Stimulated activated naive CD4-positive, alpha-beta T cell treated with Interleukin-2 at 50 U/mL for 16 hours (primary cell): Measurements from ENCODE around the gene REN.
A peak's percentile ranks its signal among the peaks of the same experiment; 100 is the strongest.

Experiments
- DNase-seq: peaks from one replicate; lab custom pipeline; 2025; lab: John Stamatoyannopoulos, UW

REN gene

DNA sequence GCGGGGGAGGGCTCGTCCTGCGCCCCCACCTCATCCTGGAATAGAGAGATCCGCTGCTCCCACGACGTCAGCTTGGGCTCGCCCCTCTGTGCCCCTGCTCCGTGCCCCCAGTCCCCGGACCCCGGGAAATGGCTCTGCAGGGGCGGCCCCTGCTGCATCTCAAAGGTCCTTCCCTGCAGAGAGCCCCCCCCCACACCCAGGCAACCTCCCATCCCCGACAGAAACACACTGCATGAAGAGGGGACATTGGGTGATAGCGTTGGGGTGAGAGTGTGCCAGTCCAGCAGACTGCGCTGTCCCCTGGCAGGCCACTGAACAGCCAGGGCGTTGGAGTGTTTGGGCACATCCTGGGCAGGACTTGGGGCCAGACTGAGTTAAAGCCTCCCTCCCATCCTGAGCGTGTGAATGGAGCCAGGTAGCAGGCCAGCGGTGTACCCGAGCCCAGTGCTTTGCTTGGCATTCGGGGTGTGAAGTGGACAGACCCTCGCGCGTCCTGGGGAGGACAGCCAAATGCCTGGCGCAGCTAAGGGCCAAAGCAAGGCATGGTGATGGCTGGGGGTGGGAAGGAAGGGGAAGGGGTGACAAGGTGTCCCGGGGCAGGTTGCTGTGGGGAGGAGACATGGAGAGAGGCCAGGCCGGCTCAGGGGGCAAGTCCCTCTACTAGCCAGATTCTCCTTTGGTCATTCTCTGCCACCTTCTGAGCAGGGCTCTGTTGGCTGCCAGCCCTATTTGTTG, 13.7 kb downstream of the REN start:
- DNase-seq: no peak

DNA sequence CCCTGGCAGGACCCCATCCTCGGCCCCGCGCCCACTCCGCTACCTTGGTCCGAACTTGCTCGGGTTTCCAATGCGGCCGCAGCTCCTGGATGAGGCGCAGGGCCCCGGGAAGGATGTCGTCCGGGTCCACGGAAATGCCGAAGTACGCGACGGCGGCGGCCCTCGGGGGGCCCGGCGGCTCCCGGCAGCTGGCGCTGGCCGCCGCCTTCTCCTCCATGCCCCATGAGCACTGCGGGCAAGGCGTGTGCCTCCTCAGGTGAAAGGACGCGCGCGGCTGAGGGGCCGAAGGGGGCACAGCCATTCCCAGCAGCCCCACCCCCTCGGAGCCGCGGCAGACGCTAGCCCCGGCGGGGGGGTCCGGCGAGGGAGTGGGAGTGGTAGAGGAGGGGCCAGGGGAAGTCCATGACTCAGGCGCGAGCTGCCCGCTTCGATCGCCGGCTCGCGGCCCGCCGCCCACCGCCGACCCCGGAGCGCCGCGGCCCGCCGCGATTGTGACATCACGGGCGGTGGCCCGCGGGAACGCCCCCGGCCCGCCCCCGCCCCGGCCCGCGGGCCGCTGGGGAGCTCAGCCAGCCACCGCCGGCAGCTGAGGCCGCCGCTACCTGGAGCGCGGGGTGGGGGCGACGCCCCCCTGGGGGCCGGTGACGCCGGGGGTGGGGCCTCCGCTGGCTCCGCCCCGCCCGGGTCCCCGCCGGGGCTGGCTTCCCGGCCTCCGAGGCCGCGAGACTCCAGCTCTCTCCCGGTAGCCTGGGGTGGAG, 14.4 kb downstream of the REN start, which contains the start of gene ETNK2:
Gene ETNK2 (minus strand): TSS at position 493 of the 758 bp plus-strand sequence. CDS start 192 bp downstream, at position 301.
- DNase-seq: peak; percentile 43

DNA sequence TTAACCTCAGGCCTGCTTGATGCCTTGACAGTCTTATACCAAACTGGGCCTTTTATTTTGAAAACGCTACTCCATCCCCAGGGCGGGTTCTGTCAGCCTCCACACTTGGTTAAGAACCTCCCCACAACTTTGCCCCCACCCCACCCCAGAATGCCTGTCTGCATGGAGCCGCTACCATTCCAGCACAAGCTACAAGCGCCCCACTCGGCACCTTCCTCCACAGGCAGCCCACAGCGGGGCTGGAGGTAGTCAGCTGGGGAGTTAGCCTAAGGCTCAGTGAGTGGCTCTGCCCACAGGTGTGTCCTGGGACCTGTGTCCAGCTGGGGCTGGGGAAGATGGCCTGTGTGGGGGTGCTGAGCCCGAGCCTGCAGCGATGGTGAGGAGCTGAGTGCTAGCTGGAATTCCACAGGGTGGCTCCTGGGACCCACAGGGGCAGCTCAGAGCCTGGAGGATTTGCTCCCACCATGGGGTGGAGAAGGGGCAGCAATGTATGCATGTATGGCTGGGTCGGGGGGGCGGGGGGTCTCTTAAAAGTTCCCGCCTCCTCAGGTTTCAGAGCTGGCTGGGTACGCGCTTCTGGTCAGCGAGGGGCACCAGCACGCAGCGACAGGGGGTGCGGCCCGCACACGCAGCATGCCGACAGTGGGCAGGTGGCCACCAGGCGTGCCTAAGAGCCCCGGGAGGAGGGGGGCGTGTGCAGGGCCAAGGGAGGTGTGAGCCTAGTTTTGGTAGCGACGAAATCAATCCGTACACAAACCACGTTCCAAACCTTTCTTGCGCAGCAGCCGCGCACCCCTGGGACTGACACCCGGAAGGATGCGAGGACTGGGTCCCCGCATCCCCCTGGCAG, 15.2 kb downstream of the REN start:
- DNase-seq: peak; percentile 24

DNA sequence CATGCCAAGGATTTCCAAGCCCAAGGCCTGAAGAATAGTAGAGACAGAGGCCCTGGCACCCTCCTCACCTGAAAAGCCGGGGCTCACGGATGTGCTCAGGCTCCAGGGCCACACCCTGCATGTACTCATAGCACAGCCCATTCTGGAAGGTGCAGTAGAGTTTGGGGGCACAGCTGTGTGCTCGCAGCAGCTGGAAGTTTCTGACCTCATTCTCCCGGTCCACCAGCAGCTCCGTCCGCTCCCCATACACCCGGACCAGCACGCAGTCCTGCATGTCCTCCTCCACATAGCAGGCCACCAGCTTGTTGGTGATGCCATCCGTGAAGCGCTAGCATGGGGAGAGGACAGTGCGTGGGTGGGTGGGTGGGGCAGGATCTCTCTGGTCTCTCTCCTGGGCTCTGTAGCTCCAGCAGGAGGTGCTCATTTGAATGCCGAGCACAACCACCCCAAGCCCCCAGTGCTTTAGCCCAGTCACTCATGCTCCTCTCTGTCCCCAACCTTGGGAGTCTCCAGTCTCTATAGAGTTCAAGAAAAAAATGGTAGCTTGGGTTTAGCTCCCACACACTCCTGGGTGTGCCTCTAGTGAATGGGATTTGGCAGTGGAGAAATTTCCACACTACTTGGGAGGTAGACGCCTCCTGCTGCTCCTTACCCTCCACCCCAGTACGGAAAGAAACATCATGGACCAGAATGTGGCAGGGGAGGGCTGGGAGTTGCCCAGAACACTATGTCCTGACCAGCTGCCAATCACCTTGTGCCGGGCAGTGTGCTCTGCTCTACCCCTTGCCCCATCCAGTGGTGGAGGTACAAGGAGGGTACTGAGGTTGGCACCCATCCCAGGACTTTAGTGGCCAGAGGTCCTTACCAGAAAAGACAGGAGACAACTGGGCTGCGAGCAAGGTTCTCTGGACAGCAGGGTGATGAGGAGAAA, 16.2 kb downstream of the REN start:
- DNase-seq: no peak

DNA sequence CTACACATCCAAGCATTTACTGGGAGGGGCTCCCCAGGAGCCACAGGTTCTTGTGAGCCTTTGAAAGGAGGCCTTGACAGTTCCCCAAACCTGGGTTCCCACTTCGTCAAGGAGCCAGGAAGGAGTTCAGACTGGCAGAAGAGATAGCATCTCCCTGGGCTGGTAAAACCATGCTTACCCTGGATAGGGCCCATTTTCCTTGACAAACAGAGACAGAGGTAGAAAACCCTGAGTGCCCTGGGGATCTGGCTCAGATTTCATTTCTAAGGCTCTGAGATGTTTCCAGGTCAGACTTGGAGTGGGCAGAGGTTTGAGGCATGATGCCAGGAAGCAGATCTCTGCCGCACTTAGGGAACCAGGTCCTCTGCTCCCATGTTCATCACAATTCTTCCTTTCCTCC, 17.0 kb downstream of the REN start:
- DNase-seq: no peak

DNA sequence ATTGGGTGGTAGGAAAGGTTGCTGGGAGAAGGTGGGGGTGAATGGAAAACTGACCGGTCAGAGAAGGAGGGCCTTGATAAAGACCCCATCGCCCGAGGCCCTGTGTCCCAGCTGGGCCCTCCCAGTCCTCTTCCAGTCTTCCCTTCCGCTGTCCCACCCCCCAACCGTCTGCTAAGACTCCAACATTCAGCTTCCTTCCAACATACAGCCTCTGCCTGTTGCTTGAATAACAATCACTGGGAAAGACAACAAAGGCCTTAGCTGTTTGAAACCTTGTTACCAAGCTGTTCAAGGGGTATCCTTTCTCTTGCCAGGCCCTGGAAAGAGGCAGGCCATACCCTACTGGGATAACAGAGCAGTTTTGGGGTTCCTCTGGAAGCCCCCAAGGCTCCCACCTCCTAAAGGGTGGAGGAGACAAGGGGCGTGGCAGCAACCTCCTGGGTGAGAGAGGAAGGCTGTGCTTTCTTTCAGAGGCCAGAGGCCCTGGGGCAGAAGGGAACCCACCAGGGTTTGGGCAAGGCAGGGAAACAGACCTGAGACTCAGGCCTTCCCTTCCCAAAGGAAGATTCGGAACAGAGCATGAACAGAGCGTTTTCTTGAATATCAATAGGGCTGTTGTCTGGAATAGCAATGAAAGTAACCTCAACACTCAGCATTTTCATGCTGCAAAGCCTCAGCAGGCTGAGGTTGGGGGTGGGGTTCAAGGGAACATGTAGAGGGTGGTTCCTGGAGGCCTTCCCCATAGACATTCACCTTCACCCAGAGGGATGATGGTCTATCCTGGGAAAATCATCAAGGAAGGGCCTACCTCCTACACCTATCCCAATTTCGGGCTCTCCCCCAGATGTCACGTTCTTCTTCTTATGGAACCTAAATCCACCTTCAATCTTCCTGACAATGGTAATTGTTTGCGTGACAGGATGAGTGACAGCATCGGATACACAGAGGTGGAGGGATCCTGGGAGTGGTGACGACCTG, 18.4 kb downstream of the REN start:
- DNase-seq: no peak

DNA sequence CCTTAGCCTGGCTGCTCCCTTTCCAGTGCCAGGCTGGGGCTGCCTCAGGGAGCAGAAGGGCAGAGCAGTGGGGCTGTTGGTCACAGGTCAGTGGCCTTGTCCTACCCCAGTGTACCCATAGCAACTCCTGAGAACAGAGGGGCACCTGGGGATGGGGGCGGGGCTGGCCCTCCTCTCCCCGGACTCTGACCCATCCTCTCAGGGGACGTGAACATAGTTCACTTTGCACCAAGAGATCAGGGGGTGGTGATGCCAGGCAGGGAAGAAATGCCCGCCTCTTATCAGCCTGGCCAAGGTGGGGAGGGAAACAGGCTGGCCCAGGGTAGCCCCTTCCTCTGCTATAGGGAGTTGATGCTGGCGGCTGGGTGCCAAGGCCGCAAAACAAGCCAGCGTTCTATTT, 19.2 kb downstream of the REN start:
- DNase-seq: no peak

DNA sequence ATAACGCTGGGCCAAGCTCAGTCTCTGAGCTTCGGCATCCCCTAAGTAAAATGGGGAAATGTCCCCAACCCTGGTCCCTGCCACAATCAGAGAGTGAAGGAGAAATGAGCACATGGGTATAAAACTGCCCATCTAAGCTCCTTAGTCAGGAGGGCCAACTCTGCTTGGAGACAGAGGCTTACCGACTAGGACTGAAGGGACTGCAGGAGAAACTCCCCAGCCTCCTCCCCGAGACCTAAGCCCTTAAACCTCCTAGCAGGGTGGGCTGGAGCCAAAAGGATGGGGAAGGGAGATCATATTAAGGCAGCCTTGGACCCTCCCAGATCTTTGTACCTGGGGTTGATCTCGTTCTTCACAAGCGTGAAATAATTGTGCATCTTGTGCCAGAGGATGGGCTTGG, 19.8 kb downstream of the REN start:
- no peak for DNase-seq

DNA sequence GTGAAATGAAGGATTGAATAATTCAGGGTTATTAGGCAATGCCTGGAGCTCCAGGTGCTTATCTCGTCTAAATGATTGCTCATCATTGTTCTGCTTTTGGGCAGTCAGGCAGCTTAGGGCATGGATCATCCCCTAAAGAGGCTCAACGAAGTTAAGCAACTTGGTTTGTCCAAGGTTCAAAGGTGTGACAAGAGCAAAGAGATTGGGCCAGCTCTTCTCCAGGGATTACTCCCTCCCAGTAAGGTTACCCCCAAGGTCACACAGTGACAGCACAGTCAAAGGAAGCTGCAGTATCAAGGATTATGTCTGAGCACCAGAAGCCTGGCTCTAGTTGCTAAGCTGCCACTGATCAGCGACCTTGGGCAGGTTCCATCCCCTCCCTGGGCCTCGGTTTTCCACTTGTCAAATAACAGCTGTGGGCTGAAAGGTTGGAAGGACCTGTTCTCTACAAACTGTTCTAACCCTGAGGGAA, 21.1 kb downstream of the REN start:
- no peak for DNase-seq

DNA sequence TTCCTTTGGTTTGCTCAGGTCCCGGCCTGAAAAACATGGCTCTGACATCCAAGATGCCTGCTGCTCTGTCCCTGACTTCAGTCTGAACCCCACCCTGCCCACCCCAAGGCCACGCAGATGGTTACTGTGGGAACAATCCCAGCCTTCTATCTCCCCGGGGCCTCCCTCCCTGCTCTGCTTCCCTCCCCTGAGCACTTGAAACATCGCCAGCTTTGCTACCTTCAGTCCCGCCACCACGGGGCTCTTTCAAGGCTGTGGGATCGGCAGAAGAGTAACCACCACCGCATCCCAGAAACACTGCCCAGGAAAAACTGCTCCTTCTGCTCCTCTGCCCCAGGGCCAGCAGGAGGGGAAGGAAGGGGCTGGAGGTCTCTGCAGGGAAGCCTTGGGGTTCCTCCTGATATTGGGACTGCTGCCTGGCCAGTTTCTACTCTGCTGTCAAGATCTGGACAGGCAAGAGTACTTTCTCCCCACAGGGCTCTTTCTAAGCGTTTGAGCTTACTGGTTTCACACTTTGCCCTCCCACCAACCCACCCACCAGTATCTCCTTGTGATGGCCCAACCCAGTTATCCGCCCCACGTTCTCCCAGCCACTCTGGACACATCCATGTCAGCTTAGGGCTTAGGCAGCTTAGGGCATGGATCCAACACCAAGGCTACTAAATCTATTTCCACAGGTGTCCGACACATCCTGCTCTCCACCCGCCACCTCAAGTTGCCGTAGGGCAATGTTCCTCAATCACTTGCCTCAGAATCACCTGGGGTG, 22.7 kb downstream of the REN start:
- no peak for DNase-seq

DNA sequence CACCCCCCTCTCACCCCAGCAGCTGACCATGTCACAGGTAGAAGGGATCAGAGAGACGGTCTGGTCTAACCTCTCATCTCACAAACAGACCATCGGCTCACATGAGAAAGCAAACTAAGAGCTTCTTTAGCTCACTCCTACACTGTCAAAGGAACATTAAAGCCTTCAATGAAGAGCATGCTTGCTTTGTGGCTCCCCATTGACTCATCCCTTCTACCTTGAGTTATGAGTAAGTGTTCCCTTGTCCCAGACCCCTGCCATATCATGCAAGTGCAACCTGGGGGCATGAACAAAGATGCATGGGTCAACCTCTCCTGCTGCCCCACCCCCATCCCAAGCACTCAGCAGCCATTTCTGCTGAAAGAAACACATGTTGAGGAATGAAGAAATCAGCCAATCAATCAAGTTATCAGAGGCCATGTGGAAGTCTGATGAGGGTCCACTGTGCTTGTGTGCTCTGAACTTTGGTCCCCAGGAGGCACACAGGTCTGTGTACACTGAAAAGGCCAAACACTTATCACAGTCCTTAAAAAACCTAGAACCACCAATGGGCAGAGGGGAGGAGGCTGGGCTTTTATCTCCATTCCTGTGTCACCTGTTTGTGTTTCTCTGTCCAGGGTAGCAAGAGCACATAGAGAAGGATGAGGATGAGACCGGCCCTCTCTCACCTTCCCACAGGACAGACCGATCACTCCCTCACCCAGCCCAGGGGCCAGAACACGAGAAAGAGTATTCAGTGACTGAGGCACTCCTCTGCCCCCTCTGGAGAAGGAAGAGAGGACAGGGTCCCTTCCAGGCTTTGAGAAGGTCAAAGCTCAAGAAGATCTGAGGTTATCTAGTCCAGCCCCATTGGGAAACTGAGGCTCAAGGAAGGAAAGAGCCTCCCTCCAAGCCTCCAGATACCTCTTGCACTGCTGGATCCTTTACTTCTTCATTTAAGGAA, 23.8 kb downstream of the REN start:
- no peak for DNase-seq

DNA sequence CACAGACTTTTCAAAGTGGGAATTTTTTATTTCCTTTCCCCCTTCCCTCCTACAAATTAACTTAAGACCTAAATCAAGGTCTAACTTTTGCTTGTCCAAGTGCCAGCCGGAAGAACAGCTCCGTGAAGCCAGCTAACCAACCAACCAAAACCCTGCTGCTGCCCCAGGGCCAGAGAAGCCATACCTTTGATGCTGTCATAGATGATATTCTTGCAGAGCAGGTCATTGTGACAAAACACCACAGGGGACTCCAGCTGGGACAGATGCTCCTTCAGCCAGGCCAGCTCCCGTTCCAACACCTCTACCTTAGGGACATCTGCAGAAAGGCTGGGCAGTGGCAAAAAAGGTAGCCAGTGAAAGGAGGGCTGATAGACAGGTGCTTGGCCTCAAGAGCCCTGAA, 25.0 kb downstream of the REN start:
- DNase-seq: no peak

DNA sequence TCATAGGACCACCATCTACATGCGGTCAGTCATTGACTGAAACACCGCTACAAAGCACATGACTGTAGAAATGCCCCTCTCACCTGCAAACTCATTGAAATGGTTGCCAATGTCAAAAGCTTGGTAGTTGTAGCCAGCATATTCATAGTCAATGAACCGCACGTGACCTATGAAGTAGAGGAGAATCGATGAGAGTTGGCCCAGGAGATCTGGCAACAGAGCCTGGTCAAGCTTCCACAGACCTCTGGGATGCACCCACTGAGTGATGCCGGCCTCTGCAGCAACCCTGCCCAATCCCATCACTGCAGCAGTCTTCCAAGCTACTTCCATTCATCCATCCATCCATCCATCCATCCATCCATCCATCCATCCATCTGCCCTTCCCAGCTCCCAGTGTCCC, 26.2 kb downstream of the REN start:
- no peak for DNase-seq

DNA sequence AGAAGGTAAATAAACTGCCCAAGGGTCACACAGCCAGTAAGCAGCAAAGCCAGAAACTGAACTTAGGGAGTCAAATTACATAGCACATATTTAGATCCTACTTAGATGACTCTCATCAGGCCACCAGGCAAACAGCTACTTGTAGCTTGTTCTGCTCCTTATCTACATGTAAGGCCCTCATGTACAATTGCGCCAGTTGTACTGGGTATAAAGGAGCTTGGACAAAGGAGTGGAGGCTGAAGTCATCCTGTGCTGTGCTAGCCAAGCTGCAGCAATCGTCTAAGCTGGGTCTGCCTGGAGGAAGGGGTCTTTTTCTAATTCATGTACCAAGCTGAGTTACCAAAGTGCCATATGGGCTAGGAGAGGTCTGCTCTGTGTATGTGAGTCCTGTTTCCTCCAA, 27.0 kb downstream of the REN start:
- DNase-seq: no peak

DNA sequence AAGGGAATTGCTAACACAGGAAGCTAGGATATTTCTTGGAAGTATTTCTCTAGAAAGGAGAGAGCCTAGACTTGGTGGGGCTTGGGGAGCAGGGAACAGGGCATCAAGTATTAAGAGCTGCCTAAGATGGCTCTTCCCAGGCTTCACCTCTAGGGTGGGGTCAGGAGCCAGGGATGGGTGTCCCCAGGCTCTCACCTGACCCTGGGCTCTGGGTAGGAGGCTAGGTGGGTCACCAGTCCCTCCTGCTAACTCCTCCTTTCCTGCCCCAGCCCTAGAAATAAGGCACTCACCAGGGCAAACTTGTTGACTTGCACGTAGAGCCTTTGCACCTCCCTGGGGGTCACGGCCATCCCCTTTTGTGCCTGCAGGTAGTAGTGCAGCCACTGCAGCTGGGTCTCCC, 29.3 kb downstream of the REN start:
- DNase-seq: no peak

DNA sequence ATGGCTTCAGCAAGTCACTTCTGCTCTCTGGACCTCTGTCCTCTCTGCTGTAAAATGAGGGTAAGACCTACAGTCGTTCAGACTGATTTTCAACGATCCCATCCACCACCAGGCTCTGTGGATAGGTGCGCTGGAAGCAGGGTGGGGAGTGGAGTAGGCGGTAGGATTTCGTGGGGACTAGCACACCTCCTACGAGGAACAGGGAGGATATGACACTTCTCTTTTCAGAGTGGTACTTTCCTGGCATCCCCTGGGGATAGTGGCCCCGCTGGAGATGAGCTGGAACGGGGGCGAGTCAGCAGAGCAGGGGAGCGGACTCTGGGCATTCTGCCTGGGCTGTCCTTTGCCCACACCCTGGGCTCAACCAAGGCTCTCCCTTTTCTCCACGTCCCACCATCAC, 32.0 kb downstream of the REN start:
- DNase-seq: no peak

DNA sequence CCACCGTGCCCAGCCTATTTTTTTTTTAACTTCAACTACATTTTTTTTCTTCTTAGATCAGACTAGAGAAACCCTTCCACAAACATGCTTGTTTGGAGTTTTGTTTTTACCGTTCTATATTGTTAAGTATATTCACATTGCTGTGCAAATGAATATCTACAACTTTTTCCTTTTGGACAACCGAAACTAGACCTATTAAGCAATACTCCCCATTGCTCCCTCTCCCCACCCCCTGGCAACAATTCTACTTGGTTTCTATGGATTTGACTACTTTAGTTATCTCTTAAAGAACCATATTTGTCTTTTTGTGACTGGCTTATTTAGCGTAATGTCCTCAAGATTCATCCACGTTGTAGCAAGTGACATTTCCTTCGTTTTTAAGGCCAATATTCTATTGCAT, 33.4 kb downstream of the REN start:
- no peak for DNase-seq

DNA sequence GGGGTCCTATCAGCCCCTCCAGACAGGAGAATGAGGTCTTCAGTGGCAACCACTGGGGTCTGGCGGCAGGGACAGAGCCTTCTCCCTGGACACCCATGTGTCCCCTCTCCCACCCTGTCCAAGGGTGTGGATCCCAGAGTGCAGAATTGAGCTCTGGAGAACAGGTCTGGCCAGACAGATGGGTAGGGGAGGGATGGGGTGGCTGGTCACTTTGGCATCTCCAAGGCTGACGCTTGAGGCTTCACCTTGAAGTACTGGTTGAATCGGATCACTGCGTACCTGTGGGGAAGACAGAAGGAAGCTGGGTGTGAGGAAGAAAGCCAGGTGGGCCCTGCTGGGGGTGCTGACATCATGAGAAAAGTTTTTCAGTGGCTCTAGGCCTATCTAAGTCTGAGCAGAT, 34.2 kb downstream of the REN start:
- no peak for DNase-seq
